NCI-H1105 treated with DMSO at 0.1 percent for 48 hours (cell line): ENCODE data around the gene MDM4.
"Not testable (repeated sequence)": the region's sequence is repeated elsewhere in the genome, so short reads cannot be mapped to it uniquely, and the experiment has no call there.

Experiments used
- DNase-seq: peaks from one replicate; lab custom pipeline; 2025; lab: John Stamatoyannopoulos, UW

MDM4 gene

DNA sequence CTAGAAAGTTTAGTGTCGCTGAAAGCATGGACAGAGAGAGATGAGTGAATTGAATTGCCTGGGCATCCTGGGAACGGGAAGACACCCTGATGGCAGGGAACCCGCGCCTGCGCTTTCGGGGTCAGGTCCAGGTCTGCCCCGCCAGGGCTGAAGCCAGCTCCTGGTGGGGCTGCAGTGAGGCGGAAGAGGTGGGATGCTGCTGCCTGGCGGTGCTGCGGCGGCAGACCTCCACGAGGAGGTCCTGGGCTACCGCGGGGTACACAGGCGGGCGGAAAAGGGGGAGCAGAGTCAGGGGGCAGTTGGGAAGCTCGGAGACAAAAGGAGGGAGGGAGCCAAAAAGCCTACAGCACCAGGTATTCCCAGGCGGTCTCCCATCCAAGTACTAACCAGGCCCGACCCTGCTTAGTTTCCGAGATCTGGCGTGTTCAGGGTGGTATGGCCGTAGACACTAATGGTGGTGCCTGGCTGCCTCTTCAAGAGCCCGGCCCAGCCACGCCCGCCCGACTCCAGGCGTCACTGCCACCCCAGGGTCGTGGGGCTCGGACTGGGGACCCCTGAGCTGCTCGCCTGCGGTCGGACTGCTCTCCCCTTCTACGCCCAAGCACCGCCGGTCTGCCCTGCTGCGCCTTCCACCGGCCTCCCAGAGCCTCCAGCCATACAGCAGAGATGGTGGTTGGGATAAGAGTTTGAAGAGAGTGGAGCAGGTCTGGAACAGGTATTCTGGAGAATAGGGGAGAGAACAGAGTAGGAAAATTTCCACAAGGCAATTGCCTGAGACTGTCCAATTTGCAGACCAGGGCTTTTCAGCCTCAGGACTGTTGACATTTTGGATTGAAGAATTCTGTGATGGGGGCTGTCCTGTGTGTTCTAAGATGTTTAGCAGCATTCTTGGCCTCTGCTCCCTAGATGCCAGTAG lies 46.1 kb downstream of the MDM4 start:
- no peak for DNase-seq

DNA sequence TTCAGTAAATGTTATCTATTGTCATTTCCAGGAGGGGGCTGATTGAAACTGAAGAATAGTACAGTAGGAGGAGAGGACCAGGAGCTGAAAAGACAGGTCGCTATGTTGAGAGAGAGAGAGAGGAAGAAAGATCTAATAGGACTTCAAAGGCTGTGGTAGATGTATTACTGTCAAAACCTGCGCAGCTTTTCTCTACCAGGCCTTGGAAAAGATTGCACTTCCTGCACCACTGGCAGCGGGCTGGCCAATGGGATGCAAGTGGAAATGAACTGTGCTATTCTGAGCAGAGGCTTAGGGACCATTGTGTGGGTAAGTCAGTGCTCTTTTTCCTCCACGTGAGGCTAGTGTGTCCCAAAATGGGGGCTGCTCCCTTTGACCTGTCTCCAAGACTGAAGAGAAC lies 47.1 kb downstream of the MDM4 start:
- no peak for DNase-seq

DNA sequence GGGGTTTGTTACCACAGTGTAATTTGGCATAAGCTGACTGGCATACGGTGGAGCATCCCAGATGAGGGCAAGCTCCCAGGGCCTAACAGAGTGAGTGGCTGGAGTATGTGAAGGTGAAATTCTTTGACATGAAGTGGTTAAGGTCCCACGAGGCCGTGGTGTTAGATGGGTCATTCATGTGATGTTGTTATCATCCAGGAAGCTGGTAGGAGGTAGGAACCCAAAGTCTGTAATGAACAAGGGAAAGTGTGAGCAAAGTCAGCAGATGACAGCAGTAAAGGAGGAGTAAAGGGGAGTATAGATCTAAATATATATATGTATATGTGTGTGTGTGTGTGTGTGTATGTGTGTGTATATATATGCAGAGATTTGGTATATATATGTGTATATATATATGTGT lies 47.6 kb downstream of the MDM4 start:
- no peak for DNase-seq

DNA sequence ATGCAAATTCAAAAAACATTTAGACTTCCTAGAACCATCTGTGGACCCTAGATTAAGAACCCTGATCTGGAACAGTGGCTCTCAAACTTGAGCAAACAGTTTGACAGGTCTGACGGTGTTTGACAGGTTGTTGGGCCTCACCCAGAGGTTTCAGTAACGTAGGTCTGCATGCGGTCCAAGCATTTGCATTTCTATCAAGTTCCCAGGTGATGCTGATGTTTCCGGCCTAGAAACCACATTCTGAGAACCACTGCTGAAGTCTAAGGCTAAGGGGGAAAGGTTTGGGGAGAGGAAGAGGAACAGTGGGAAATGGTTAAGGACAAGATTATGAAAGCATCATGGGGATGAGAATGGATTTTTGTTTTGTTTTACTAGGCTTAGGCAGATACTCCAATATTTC lies 48.6 kb downstream of the MDM4 start:
- DNase-seq: no peak

DNA sequence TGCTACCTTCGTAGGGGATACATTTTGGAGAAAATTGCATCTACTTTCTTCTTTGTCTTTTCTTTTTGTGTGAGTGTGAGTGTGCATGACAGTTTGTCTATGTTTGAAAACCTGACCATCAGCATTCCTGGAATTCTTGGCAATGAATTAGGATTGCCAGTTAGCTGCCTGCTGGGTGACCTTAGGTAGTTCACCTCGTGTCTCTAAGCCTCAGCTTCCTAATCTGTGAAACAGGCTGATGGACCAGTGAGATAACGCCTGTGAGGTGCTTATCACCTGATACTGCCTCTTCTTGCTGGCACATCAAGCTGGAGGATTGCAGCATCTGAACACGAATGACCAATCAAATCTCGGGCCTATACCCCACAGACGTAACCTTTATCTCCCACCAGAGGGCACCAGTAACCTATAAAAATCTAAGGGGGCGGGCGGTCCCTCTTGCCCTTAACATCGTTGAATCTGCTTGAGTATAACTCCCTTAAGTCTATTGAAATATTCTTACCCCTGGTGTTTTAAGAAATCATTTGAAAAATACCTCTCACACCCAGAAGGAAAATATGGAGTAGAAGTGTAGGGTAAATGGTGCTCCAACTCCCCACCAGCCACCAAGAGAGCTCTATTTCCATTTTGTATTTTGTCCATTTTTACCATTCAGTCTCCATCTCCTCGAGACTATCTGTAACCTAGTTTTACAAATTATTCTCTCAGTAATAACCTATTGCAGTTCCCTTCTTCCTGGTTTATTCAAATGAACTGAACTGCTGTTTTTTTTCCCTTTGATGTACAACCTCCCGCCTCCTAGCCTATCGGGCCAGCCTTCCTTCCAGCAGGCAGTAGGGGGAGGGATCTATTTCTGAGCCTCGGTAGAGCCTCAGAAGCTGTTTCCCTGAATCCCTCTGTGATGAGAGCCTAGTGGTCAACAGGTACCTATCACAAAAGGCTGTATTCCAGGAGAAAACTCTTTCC lies 49.7 kb downstream of the MDM4 start:
- peak; percentile 95 for DNase-seq

DNA sequence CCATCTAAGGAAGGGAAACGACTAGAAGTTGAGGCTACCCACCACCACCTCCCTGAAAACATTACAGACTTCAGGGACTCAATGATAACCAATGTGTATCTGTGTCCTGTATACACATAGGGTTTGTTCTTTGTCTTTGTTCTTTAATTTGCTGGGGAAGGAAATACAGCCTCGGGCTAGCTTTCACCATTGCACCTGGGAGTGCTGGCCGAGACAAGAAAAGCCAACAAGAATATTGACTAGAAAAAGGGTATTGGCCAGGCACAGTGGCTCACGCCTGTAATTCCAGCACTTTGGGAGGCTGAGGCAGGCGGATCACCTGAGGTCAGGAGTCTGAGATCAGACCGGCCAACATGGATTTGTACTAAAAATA lies 50.4 kb downstream of the MDM4 start:
- no peak for DNase-seq

DNA sequence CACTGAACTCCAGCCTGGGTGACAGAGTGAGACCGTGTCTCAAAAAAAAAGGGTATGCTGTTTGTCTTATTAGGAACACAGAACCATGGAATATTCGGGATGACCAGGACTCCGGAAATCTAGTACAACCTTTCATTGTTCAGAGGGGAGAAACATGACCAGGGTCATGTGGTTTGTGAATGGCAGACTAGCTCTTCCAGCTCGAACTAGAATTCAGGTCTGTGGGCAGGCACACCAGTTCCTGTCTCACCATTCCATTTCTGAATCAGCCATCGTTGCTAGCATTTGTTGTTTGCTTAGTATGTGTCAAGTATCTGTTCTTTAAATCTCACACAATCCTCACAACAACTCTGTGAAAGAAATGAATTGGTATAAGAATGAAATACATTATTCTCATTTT lies 50.9 kb downstream of the MDM4 start:
- no peak for DNase-seq

DNA sequence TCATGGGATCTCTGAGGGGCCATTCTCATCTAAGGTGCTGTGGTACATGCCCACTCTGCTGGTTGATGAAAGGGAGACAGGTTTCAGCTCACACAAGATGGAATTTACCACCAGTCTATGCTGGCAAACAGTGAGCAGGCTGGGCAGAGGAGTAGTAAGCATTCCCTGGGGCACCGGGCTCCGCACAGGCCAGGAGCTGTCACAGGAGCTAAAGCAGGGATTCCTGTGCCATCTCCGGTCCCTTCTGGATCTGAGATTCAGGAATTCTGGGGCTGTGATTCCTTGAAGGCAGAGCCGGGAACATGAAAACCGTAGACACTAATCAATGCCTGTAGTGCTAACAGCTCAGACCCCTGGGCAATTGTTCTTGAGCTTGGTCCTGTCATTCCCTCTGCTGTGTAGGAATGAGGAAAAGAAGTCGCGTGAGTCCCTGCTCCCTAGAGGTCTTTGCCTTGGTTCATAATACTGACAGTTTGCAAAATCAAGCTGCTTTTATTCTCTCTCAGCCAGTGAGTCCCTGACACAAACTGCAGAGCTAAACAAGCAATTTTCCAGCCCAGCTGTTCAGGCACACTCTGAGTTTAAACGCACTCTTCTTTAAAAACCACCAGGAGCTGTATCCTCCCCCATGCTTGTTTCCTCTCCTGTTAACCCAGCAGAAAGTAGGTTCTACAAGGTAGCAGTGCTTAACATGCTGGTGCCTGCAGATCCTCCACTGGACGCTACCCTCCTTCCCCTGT lies 52.5 kb downstream of the MDM4 start:
- DNase-seq: no peak

- no peak for DNase-seq
Observed at GRCh38 chr1:204569478-204569877, 53.3 kb downstream of the MDM4 start.

- not testable (repeated sequence) for DNase-seq
Observed at GRCh38 chr1:204570021-204570420, 53.8 kb downstream of the MDM4 start.

GRCh38 chr1:204571128-204571527 lies 54.9 kb downstream of the MDM4 start:
- DNase-seq: no peak

DNA sequence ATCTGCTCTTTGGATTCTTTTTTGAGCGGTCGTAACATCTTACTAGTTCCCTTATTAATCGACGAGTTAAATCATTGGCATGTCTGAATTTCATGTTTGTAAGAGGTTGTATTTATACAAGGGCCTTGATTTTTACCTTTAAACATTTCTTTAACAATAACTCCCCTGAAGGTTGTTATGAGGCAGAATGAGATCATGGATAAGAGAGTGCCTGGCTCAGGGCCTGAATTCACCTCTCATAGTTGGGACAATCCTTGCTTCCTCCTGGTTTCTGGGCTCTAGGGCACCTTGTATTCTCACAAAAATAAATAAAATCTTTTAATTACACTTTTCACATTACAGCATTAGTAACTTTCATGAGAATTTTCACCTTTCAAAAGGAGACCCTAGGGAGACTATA lies 55.4 kb downstream of the MDM4 start:
- DNase-seq: no peak

DNA sequence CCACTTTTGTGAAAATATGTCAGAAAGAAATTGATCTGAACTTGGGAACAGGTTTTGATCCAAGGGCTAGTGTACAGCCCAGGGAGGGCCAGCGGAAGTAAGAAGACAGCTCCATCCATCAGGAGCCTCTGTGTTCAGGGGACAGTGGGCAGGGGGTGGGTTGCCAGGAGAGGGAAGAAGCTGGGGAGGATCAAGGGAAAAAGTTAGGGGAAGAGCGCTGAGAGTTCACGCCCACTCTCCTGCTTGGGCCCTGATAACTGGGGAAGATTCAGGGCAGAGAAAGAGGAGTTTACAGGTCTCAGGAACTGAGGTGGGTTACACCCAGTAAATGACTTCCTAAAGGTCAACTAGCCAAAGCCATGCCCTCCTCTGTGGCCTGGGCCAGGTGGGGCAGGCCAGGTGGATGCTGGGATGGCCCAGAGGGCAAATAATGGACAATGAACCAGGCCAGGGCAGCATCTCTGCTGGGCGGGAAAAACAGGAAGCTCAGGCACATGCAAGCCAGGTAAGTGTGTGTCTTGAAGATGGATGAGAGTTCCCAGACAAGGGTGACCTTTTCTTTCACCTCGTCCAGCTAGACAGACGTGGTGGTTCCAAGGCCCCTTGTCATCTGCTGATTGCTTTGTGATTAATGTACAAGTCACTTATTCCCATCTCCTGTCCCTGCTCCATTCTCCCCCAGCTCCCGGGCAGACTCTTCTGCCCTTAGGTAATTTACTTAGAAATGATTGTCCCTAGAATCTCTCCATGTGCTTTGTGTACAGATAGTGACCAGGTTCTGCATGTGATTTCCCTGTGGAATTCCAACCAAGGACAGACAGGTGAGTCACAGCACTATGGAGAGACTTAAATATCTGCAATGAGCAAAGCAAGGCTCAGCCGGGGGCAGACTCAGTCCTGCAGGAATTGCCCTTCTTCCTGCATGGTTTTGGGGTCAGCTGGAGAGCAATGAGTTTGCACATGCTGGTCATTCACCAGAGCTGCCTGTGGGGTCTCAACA lies 57.0 kb downstream of the MDM4 start:
- no peak for DNase-seq

DNA sequence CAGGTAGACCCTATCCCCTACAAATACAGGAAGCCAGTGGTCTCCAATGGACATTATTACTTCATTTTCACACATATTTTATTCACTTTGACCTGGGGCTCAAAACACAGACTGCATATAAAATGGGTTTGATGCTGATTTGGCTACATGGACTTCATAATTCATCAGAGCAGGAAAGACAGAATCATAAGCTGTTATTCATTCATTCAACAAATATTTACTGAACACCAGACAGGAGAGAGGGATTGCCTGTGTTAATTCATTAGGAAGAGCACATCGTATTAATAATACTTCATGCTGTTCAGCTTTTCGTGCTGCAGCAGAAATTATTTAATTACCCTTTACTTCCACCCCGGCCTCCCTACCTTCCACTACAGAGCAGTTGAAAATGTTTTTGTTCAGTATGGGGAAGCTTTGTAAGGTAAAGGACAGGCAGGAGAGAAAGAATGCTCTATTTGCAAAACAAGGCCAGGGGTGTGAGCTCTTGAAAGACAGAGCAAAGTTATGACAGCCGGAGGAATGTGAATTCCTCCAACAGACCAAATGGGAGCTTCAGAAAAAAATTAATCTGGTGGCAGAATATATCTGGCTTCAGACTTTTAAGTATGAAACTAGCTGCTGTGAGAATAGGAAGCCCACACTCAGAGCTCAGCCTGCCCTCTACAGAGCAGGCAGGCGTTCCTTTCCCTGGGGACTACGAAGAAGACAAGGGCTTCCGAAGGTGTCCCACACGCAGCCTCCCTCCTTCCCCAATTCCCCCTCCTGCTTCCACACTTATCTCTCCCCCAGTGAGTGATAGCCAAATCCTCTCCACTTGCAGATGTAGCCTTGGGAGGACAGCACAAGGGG lies 58.0 kb downstream of the MDM4 start:
- no peak for DNase-seq

GRCh38 chr1:204574865-204575163 lies 58.6 kb downstream of the MDM4 start:
- no peak for DNase-seq

DNA sequence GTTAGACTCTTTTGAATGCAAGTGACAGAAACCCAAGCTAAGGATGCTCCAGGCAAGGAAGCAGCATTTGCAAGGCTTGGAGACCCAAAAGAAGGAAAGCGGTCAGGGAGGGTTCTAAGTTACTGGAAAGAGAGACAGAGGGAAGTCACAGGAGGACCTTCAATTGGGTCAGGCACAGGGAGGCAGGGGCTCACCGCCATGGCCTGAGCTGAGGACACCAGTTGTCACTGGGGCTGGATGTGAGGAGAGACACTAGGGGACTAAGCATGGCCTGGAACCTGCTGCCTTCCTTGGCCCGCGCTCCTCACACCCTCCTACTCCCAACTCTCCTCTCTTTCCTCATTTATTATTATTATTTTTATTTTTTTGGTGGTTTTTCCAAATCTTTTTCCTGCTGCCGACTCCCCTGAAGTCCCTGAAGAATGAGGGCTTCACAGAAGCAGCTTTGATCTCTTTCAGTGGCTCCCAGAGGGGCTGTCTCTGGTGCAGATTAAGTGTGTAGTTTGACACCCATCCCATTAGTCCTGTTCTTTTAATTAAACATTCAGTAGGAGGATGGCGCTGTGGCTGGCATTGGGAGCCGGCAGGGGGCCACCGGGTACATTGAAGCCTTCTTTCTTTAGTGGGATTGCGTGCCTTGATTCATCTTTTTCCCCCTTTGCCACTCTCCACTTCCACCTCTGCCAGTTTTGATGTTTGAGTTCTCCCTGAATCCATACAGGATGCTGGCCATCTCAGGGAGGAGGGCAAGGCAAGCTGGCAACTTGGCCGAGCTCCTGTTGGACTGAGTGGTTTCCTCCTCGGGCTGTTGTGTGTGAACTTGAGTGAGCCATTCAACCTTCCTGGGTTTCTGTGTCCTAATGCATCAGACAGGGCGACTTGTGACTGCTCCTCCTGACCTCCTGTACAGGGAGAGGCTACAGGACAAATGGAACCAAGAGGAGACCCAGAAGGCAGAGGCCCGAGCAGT lies 59.3 kb downstream of the MDM4 start:
- no peak for DNase-seq

GRCh38 chr1:204576422-204576821 lies 60.2 kb downstream of the MDM4 start:
- no peak for DNase-seq

- DNase-seq: no peak
Observed at GRCh38 chr1:204577794-204578478, 61.7 kb downstream of the MDM4 start.
